ENCODE data around the gene MRTFB.
A peak's percentile ranks its signal among the peaks of the same experiment; 100 is the strongest.

The MRTFB gene

GRCh38 chr16:14280541-14280940 lies 209.4 kb downstream of the MRTFB start:
- DNase-seq (ENCODE audit: low read depth in 2 of 2, low spot score in 1 of 2), result no peak

GRCh38 chr16:14283786-14284185 lies 212.7 kb downstream of the MRTFB start:
- no peak for DNase-seq (ENCODE audit: low read depth in 2 of 2, low spot score in 1 of 2)

- no peak for DNase-seq (ENCODE audit: low read depth in 2 of 2, low spot score in 1 of 2)
Measured at GRCh38 chr16:14284371-14284770, 213.3 kb downstream of the MRTFB start.

GRCh38 chr16:14284930-14285512 lies 213.9 kb downstream of the MRTFB start:
- no peak for DNase-seq (ENCODE audit: low read depth in 2 of 2, low spot score in 1 of 2)

- DNase-seq (ENCODE audit: low read depth in 2 of 2, low spot score in 1 of 2), result peak; percentile 92 to 93
Measured at GRCh38 chr16:14285513-14286367, 214.6 kb downstream of the MRTFB start.

GRCh38 chr16:14286368-14287230 lies 215.5 kb downstream of the MRTFB start:
- no peak for DNase-seq (ENCODE audit: low read depth in 2 of 2, low spot score in 1 of 2)

GRCh38 chr16:14289692-14290340 lies 218.7 kb downstream of the MRTFB start:
- no peak for DNase-seq (ENCODE audit: low read depth in 2 of 2, low spot score in 1 of 2)

GRCh38 chr16:14291286-14291685 lies 220.2 kb downstream of the MRTFB start:
- no peak for DNase-seq (ENCODE audit: low read depth in 2 of 2, low spot score in 1 of 2)

GRCh38 chr16:14292051-14292825 lies 221.1 kb downstream of the MRTFB start:
- no peak for DNase-seq (ENCODE audit: low read depth in 2 of 2, low spot score in 1 of 2)

- DNase-seq (ENCODE audit: low read depth in 2 of 2, low spot score in 1 of 2), result no peak
Measured at GRCh38 chr16:14296663-14297062, 225.5 kb downstream of the MRTFB start.

- no peak for DNase-seq (ENCODE audit: low read depth in 2 of 2, low spot score in 1 of 2)
Measured at GRCh38 chr16:14298374-14299122, 227.4 kb downstream of the MRTFB start.

GRCh38 chr16:14300705-14301168 lies 229.6 kb downstream of the MRTFB start:
- no peak for DNase-seq (ENCODE audit: low read depth in 2 of 2, low spot score in 1 of 2)

- DNase-seq (ENCODE audit: low read depth in 2 of 2, low spot score in 1 of 2), result no peak
Measured at GRCh38 chr16:14301169-14302030, 230.3 kb downstream of the MRTFB start.

GRCh38 chr16:14302031-14302398 lies 230.9 kb downstream of the MRTFB start:
- DNase-seq (ENCODE audit: low read depth in 2 of 2, low spot score in 1 of 2), result no peak

GRCh38 chr16:14302399-14303181 lies 231.5 kb downstream of the MRTFB start:
- no peak for DNase-seq (ENCODE audit: low read depth in 2 of 2, low spot score in 1 of 2)

- no peak for DNase-seq (ENCODE audit: low read depth in 2 of 2, low spot score in 1 of 2)
Measured at GRCh38 chr16:14303182-14303618, 232.1 kb downstream of the MRTFB start.

- no peak for DNase-seq (ENCODE audit: low read depth in 2 of 2, low spot score in 1 of 2)
Measured at GRCh38 chr16:14303639-14304394, 232.7 kb downstream of the MRTFB start.

All from stimulated activated CD8-positive, alpha-beta memory T cell treated with anti-CD3 and anti-CD28 coated beads, Interleukin-4, amount 100 ng/mL, for 1 hour (primary cell).